Dendritic cell treated with granulocyte-macrophage colony-stimulating factor and Interleukin-4, amounts not matched to agents 40 ng/mL and 50 ng/mL, for 4 days (primary cell): ENCODE measurements around the gene ZNF148.

Source experiments
- H3K27ac Mint-ChIP-seq: one replicate; pipeline ENCODE4 v1.8.0; 2022; ENCODE audit warnings: mild to moderate bottlenecking, mixed read lengths
- H3K27me3 Mint-ChIP-seq: one replicate; pipeline ENCODE4 v1.8.0; 2022; ENCODE audit warnings: mild to moderate bottlenecking, mixed read lengths
- H3K36me3 Mint-ChIP-seq: one replicate; pipeline ENCODE4 v1.8.0; 2022; ENCODE audit warnings: low read depth, mixed read lengths
- H3K4me1 Mint-ChIP-seq: one replicate; pipeline ENCODE4 v1.8.0; 2022; ENCODE audit warnings: low read depth, mixed read lengths
- H3K4me3 Mint-ChIP-seq: one replicate; pipeline ENCODE4 v1.8.0; 2022; ENCODE audit warnings: mild to moderate bottlenecking, moderate library complexity, mixed read lengths
- H3K9me3 Mint-ChIP-seq: one replicate; pipeline ENCODE4 v1.8.0; 2022; ENCODE audit warnings: mixed read lengths
- intact Hi-C: fragments of 100-400 bp; cut with micrococcal nuclease; formaldehyde crosslinking; loops from one replicate; pipeline ENCODE4 v1.15.0; 2022

Gene ZNF148

GRCh38 chr3:125313060-125313635 is 62.0 kb downstream of the ZNF148 start:
- Mint-ChIP-seq H3K4me1 (peaks cover 42% of the 10 kb centered on the region), H3K36me3 (peaks cover 45% of the 10 kb centered on the region), H3K27ac (no peak overlapping the region), H3K27me3 (no peaks in the 10 kb centered on the region), H3K9me3 (no peaks in the 10 kb centered on the region), H3K4me3 (no peak overlapping the region)
- intact Hi-C loops: loop anchor here (5.0 kb wide), 1 partner anchor 59 kb away; no protein-coding TSS in a partner anchor

DNA sequence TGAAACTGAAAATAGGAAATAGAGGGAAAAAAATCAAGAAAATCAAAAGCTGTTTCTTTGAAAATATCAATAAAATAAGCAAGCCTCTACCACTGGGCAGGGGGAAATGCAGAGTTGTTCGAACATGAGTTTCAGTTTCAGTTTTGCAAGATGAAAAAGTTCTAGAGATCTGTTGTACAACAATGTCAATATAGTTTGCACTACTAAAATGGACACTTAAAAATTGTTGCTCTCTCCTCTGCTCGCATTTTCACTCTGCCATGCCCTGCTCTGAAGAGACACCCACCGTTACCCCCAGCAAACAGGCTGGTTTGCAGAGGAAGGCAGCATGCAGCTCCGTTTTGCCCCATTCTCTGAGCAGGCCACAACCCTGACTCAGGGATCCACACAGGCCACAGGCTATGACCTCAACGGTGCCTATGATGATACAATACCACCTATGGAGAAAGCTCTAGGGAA is 64.5 kb downstream of the ZNF148 start:
- H3K36me3 Mint-ChIP-seq: peaks cover 56% of the 10 kb centered on the region
- H3K27ac Mint-ChIP-seq: peak overlapping the region; percentile 81
- peak overlapping the region; percentile 78 for H3K4me3 Mint-ChIP-seq
- intact Hi-C loops: loop anchor here (5.0 kb wide), 1 partner anchor 62 kb away; no protein-coding TSS in a partner anchor
- H3K27me3 Mint-ChIP-seq: no peaks in the 10 kb centered on the region
- peaks cover 25% of the 10 kb centered on the region for H3K4me1 Mint-ChIP-seq
- no peaks in the 10 kb centered on the region for H3K9me3 Mint-ChIP-seq

DNA sequence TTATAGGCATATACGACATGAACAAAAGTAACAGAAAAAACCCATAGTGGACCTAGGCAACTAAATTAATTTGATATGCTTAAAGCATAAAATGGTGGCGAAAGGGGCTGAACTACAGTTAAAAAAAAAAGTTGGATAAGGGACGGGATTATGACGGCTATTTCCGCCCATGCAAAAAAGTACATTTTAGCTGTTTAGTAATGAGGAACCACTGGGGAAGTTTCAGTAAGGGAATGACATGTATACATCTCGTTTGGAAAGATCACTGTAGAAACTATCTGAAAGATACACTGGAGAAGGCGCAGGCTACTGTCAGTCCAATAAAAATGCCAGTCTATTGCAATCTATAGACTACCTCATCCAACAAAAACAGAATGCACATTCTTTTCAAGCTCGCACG is 65.6 kb downstream of the ZNF148 start:
- Mint-ChIP-seq H3K9me3 (no peaks in the 10 kb centered on the region), H3K36me3 (peaks cover 54% of the 10 kb centered on the region), H3K4me3 (no peak overlapping the region), H3K27me3 (no peaks in the 10 kb centered on the region), H3K4me1 (peaks cover 23% of the 10 kb centered on the region), H3K27ac (no peak overlapping the region)
- intact Hi-C loops: no loop called here

GRCh38 chr3:125306620-125307019 is 68.5 kb downstream of the ZNF148 start:
- Mint-ChIP-seq H3K36me3 (peaks cover 46% of the 10 kb centered on the region), H3K27ac (no peak overlapping the region), H3K4me1 (peaks cover 21% of the 10 kb centered on the region), H3K4me3 (no peak overlapping the region), H3K9me3 (no peaks in the 10 kb centered on the region), H3K27me3 (no peaks in the 10 kb centered on the region)
- intact Hi-C loops: no loop called here

DNA sequence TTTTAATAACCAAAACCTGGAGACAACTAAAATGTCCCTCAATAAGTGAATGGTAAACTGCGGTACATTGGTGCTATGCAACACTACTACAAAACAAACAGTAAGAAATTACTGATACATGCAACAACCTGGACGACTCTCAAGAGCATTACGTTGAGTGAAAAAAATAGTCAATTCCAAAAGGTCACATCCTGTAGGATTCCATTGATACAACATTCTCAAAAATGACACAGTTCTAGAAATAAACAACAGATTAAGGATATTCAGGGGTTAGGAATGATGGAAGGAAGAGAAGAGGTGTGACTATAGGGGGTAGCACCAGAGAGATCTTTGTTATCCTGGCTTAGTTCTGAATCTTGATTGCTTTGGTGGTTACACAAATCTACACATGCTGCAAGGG is 72.2 kb downstream of the ZNF148 start:
- Mint-ChIP-seq H3K9me3 (no peaks in the 10 kb centered on the region), H3K27me3 (no peaks in the 10 kb centered on the region), H3K4me1 (peaks cover 6% of the 10 kb centered on the region), H3K4me3 (no peak overlapping the region), H3K36me3 (peaks cover 26% of the 10 kb centered on the region), H3K27ac (no peak overlapping the region)
- intact Hi-C loops: no loop called here

GRCh38 chr3:125300416-125300815 is 74.7 kb downstream of the ZNF148 start:
- H3K27me3 Mint-ChIP-seq: no peaks in the 10 kb centered on the region
- no peak overlapping the region for H3K27ac Mint-ChIP-seq
- peaks cover 6% of the 10 kb centered on the region for H3K4me1 Mint-ChIP-seq
- intact Hi-C loops: no loop called here
- H3K4me3 Mint-ChIP-seq: no peak overlapping the region
- H3K36me3 Mint-ChIP-seq: peaks cover 15% of the 10 kb centered on the region
- no peaks in the 10 kb centered on the region for H3K9me3 Mint-ChIP-seq

DNA sequence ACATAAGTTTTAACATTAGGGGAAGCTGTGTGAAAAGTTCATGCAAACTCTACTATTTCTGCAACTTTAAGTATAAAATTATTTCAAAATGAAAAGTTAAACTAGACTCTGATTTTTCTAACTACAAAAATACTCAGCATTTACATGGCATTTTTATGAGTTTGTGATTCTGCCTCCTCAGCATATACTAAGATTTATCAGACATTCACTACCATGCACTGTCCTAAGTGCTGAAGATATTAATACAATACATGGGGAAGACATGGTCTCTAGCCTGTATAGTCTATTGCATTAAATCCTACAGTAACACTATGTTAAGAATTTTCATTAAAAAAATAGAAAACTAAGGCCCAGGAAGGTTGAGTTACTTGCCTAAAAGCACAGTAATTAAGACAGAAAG is 80.7 kb downstream of the ZNF148 start:
- peaks cover 17% of the 10 kb centered on the region for H3K36me3 Mint-ChIP-seq
- intact Hi-C loops: no loop called here
- peaks cover 23% of the 10 kb centered on the region for H3K4me1 Mint-ChIP-seq
- no peak overlapping the region for H3K4me3 Mint-ChIP-seq
- H3K9me3 Mint-ChIP-seq: no peaks in the 10 kb centered on the region
- no peaks in the 10 kb centered on the region for H3K27me3 Mint-ChIP-seq
- no peak overlapping the region for H3K27ac Mint-ChIP-seq

DNA sequence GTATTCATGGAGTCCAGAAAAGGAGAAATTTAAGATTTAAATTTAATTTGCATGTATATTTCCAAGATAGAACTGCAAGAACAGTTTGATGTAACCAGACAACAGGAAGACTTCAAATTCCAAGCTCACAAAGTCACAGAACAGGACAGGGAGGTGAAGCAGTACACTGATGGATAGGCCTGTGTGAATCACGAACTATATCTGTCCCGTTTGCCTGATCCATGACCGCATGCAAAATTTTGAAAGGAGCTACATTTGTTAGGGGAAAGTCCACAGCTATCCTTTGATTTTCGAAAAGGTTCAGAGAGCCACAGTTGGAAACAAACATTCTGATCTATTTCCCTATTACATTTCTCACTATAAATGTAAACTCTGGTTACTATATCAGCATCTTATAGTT is 83.1 kb downstream of the ZNF148 start:
- H3K9me3 Mint-ChIP-seq: no peaks in the 10 kb centered on the region
- H3K27ac Mint-ChIP-seq: no peak overlapping the region
- peaks cover 28% of the 10 kb centered on the region for H3K4me1 Mint-ChIP-seq
- H3K4me3 Mint-ChIP-seq: no peak overlapping the region
- H3K36me3 Mint-ChIP-seq: peaks cover 32% of the 10 kb centered on the region
- H3K27me3 Mint-ChIP-seq: no peaks in the 10 kb centered on the region
- intact Hi-C loops: no loop called here

DNA sequence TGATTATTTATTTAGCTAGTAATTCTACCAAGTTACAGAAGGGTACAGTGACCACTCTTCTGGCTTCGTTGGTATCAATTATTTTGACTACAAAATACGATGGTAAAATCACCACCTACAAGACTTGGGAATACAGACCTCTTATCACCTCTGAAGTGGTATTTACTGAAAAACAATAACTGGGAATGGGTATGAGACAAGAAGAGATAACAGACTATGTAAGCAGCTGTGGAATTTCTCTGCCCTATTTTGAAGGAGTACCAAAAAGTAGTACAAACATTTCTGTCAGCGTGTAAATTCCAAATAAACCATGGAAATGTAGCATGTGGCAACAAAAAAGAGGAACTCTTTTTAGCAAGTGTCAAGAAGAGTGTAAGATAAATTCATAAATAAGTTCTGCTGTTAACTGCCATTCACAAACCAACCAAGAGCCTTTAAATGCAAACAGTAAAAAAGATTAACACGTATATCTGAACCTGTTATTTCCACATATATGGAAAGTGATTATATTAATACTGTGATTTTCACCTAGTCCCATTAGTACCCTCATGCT is 85.6 kb downstream of the ZNF148 start:
- no peaks in the 10 kb centered on the region for H3K9me3 Mint-ChIP-seq
- no peaks in the 10 kb centered on the region for H3K27me3 Mint-ChIP-seq
- H3K27ac Mint-ChIP-seq: peak overlapping the region; percentile 40
- peaks cover 28% of the 10 kb centered on the region for H3K4me1 Mint-ChIP-seq
- no peak overlapping the region for H3K4me3 Mint-ChIP-seq
- intact Hi-C loops: no loop called here
- peaks cover 39% of the 10 kb centered on the region for H3K36me3 Mint-ChIP-seq

- intact Hi-C loops: no loop called here
- H3K27ac Mint-ChIP-seq: no peak overlapping the region
- H3K4me1 Mint-ChIP-seq: peaks cover 28% of the 10 kb centered on the region
- H3K9me3 Mint-ChIP-seq: no peaks in the 10 kb centered on the region
- H3K36me3 Mint-ChIP-seq: peaks cover 33% of the 10 kb centered on the region
- H3K4me3 Mint-ChIP-seq: no peak overlapping the region
- H3K27me3 Mint-ChIP-seq: no peaks in the 10 kb centered on the region
Observed at GRCh38 chr3:125287248-125287647, 87.9 kb downstream of the ZNF148 start.

DNA sequence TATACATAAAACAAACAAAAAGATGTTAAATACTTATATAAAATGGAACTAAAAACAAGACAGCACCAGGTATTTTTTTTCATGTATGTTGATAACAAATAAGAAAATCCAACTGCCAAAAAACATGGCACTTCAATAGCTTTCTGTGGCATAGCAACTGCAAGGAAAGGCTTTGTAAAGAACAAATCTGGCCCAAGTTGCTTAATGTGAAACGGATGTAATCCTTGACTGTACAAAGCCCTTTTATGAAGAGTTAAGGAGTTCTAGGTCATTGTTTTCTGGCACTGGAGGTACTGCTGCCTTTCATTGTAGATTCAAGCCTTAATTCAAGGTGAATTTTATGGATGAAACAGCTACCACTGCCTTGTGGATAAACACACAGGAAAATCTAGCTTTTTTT is 93.7 kb downstream of the ZNF148 start:
- Mint-ChIP-seq H3K27me3 (no peaks in the 10 kb centered on the region), H3K27ac (no peak overlapping the region), H3K4me1 (no peaks in the 10 kb centered on the region), H3K36me3 (peaks cover 38% of the 10 kb centered on the region), H3K9me3 (no peaks in the 10 kb centered on the region), H3K4me3 (no peak overlapping the region)
- intact Hi-C loops: no loop called here

DNA sequence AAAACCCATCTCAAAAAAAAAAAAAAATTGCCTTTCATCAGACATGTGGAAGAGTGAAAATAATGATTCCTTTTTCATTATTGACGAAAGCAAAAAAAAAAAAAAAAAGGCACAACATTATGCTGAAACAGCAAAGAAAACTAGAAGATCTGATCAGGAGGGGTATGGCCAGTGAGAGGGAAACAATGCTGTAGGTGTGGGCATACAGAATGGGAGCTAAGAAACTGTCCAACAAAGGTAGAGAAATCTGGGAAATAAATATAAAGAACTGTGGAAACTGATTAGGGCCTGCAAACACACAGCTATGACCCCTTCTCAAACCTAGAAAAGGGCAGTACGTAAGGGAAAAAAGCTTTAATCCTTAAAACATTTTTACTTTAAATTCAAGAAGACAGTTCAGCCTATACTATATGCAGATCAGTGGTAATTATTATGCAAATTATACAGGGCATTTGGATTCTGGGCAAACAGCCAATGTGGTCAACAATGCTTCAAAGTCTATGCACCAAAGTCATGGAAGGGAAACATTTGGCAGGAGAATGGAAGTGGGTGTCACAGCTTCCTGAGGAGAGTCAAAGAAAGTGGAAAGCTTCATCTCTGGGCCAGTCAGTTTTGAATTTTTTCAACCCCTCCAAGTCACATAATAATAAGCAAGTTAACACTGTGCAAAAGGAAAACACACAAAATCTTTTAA is 94.3 kb downstream of the ZNF148 start:
- no peaks in the 10 kb centered on the region for H3K4me1 Mint-ChIP-seq
- no peaks in the 10 kb centered on the region for H3K9me3 Mint-ChIP-seq
- H3K27me3 Mint-ChIP-seq: no peaks in the 10 kb centered on the region
- H3K4me3 Mint-ChIP-seq: no peak overlapping the region
- peaks cover 34% of the 10 kb centered on the region for H3K36me3 Mint-ChIP-seq
- intact Hi-C loops: no loop called here
- H3K27ac Mint-ChIP-seq: no peak overlapping the region

GRCh38 chr3:125278155-125278554 is 97.0 kb downstream of the ZNF148 start:
- Mint-ChIP-seq H3K9me3 (no peaks in the 10 kb centered on the region), H3K27ac (no peak overlapping the region), H3K4me3 (no peak overlapping the region), H3K4me1 (no peaks in the 10 kb centered on the region), H3K36me3 (peaks cover 38% of the 10 kb centered on the region), H3K27me3 (no peaks in the 10 kb centered on the region)
- intact Hi-C loops: no loop called here

DNA sequence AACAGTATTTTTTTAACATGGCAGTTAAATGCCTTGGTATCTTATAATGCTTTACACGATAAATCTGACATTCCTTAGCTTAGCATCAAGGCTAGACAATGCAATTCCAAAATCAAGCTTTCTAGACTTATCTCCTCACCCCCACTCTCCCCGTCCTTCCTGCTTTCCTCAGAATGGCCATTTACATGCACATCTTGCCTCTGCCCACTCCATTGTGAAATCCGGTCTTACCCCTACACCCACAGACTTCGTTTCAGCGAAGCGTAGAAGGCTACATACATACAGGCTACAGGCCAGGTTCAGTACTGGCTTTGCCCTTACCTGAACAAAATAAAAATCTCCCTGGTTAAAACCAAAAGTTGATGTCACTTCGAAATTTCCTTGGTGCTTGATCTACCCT is 104.0 kb downstream of the ZNF148 start:
- Mint-ChIP-seq H3K27ac (no peak overlapping the region), H3K4me3 (no peak overlapping the region), H3K27me3 (no peaks in the 10 kb centered on the region), H3K4me1 (peaks cover 11% of the 10 kb centered on the region), H3K9me3 (no peaks in the 10 kb centered on the region), H3K36me3 (peaks cover 47% of the 10 kb centered on the region)
- intact Hi-C loops: no loop called here
